HepG2 (cell line): ENCODE data around the gene NRBP1. TPM values are rescaled to one million over a fixed set of nuclear protein-coding genes. Genes with fewer than 3 reads are reported as not detected.

ENCODE experiments used
- CEBPB ChIP-seq: IDR thresholded peaks from 2 replicates; pipeline ENCODE4 v1.6.1; 2011; ENCODE audit warnings: low read depth, low read length, improper control_type of control experiment, borderline replicate concordance
- EP300 ChIP-seq, 3 experiments: sonication (generic) in 1 of 3; formaldehyde crosslinking in 1 of 3; IDR thresholded peaks; 2 replicates each; pipeline versions ENCODE4 v1.5.1 to v1.6.1; 2011 to 2020; ENCODE audit warnings: low read depth in 2 of 3, low read length in 2 of 3, borderline replicate concordance in 1 of 3, improper control_type of control experiment in 1 of 3, mild to moderate bottlenecking in 1 of 3, missing genetic modification reagents in 1 of 3, moderate library complexity in 1 of 3
- GLI4 ChIP-seq: sonication (generic); formaldehyde crosslinking; IDR thresholded peaks from 2 replicates; pipeline ENCODE4 v1.5.1; 2020; ENCODE audit warnings: missing genetic modification reagents, mild to moderate bottlenecking, moderate library complexity, borderline replicate concordance
- IKZF1 ChIP-seq: fragments of 450-650 bp; IDR thresholded peaks from 2 replicates; pipeline ENCODE4 v1.7.1; 2016
- MIER3 ChIP-seq: IDR thresholded peaks from 2 replicates; pipeline ENCODE4 v1.6.1; 2016; ENCODE audit warnings: missing compliant biosample characterization, borderline replicate concordance
- NFE2 ChIP-seq: sonication (generic); formaldehyde crosslinking; IDR thresholded peaks from 2 replicates; pipeline ENCODE4 v1.4.0; 2020; ENCODE audit warnings: missing genetic modification reagents
- SOX5 ChIP-seq: IDR thresholded peaks from 2 replicates; pipeline ENCODE4 v1.6.1; 2016; ENCODE audit warnings: borderline replicate concordance
- SPEN ChIP-seq: sonication (generic); formaldehyde crosslinking; IDR thresholded peaks from 2 replicates; pipeline ENCODE4 v1.5.1; 2020; ENCODE audit warnings: low read depth, mild to moderate bottlenecking, missing genetic modification reagents
- THAP11 ChIP-seq: IDR thresholded peaks from 2 replicates; pipeline ENCODE4 v1.6.1; 2016; ENCODE audit warnings: missing biosample characterization, missing genetic modification reagents
- ZNF180 ChIP-seq: sonication (generic); formaldehyde crosslinking; IDR thresholded peaks from 2 replicates; pipeline ENCODE4 v1.4.0; 2020; ENCODE audit warnings: low read depth, missing genetic modification reagents, borderline replicate concordance
- ZNF572 ChIP-seq: sonication (generic); formaldehyde crosslinking; IDR thresholded peaks from 2 replicates; pipeline ENCODE4 v1.5.1; 2020; ENCODE audit warnings: mild to moderate bottlenecking, missing genetic modification reagents
- ZNF652 ChIP-seq: IDR thresholded peaks from 2 replicates; pipeline ENCODE4 v1.6.1; 2016; ENCODE audit warnings: low read depth, borderline replicate concordance
- ZNF768 ChIP-seq: sonication (generic); formaldehyde crosslinking; IDR thresholded peaks from 2 replicates; pipeline ENCODE4 v1.4.0; 2020; ENCODE audit warnings: missing genetic modification reagents
- polyA plus RNA-seq, 8 experiments: library from polyadenylated mRNA; depleted of rRNA in 3 of 8; stranded (reverse) in 7 of 8; unstranded in 1 of 8; fragments of >200 nt; fragmentation: Illumina TruSeq in 4 of 8; extraction: Trizol in 4 of 8; gene quantifications; 2 replicates each; pipeline versions ENCODE4 v1.2.1 to v1.2.3, GENCODE V29; 2011 to 2016; ENCODE audit warnings: low read depth in 4 of 8, missing spikeins in 1 of 8, mixed read lengths in 1 of 8; ENCODE audit not compliant: insufficient read depth in 1 of 8
- total RNA-seq, 5 experiments: library from RNA; depleted of rRNA; stranded (reverse); fragments of >200 nt; fragmentation: Illumina TruSeq; extraction: Trizol; gene quantifications; 2 replicates each; pipeline ENCODE4 v1.2.3, GENCODE V29; 2016; ENCODE audit warnings: low read depth in 1 of 5
- TF ChIP-seq, protein P1 (sequence below): sonication (generic); formaldehyde crosslinking; IDR thresholded peaks from 2 replicates; pipeline ENCODE4 v1.9.0; 2021; ENCODE audit warnings: missing genetic modification reagents, mild to moderate bottlenecking, borderline replicate concordance
- TF ChIP-seq, protein P2 (sequence below): sonication (generic); formaldehyde crosslinking; conservative IDR thresholded peaks from 2 replicates; pipeline ENCODE4 v1.5.0; 2020; ENCODE audit warnings: missing genetic modification reagents
- TF ChIP-seq, protein P3 (sequence below): sonication (generic); formaldehyde crosslinking; IDR thresholded peaks from 2 replicates; pipeline ENCODE4 v1.4.0; 2020; ENCODE audit warnings: missing genetic modification reagents, mild to moderate bottlenecking, borderline replicate concordance
- TF ChIP-seq, protein P4 (sequence below): sonication (generic); formaldehyde crosslinking; IDR thresholded peaks from 2 replicates; pipeline ENCODE4 v1.5.0; 2020; ENCODE audit warnings: missing genetic modification reagents
- TF ChIP-seq, protein P5 (sequence below): sonication (generic); formaldehyde crosslinking; IDR thresholded peaks from 2 replicates; pipeline ENCODE4 v1.4.0; 2020; ENCODE audit warnings: missing genetic modification reagents, borderline replicate concordance
- TF ChIP-seq, protein P6 (sequence below): IDR thresholded peaks from 2 replicates; pipeline ENCODE4 v1.6.1; 2016; ENCODE audit warnings: control low read depth

NRBP1 gene
- total and polyA plus RNA-seq, 2 of the 13 experiments (the other 11 are each of a cell fraction or from before 2014, with no cell fraction given), result 165 to 240 TPM

DNA sequence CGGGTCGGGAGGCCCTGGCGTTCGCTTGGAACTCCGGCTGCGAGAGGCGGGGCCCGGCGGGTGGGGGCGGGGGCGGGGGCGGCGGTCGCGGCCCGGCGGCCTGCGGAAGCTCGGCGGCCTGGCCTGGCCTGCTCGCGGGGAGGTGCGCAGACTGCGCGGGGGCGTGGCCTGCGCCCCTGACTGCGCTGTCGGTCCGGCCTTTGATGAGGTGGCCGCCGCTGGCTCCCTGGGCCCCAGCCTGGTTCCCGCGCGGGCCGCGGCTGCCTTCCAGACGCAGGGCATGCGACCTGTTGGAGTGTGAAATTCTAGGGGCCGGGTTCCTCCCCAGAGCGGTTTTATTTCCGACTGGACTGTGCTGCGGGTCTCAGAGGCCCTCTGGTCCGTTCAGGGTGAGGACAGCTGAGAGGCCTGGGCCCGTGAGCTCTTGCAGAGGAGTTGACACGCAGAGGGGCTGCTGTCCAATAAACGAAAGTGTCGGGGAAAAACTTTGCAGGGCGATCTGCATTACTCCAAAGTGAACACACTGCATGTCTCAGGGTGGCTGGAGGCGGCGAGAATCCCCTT is 629 bp downstream of the NRBP1 start (continued):
- TF ChIP-seq GLI4 (CRISPR knock-in tag), result no peak
- TF ChIP-seq, protein P1, sequence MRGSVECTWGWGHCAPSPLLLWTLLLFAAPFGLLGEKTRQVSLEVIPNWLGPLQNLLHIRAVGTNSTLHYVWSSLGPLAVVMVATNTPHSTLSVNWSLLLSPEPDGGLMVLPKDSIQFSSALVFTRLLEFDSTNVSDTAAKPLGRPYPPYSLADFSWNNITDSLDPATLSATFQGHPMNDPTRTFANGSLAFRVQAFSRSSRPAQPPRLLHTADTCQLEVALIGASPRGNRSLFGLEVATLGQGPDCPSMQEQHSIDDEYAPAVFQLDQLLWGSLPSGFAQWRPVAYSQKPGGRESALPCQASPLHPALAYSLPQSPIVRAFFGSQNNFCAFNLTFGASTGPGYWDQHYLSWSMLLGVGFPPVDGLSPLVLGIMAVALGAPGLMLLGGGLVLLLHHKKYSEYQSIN (CRISPR knock-in tag), result no peak
- TF ChIP-seq, protein P2, sequence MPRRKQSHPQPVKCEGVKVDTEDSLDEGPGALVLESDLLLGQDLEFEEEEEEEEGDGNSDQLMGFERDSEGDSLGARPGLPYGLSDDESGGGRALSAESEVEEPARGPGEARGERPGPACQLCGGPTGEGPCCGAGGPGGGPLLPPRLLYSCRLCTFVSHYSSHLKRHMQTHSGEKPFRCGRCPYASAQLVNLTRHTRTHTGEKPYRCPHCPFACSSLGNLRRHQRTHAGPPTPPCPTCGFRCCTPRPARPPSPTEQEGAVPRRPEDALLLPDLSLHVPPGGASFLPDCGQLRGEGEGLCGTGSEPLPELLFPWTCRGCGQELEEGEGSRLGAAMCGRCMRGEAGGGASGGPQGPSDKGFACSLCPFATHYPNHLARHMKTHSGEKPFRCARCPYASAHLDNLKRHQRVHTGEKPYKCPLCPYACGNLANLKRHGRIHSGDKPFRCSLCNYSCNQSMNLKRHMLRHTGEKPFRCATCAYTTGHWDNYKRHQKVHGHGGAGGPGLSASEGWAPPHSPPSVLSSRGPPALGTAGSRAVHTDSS (CRISPR knock-in tag), result 0 out of 2 replicates have a peak, but pooled peaks have one; percentile 41
- TF ChIP-seq SPEN (CRISPR knock-in tag), result peak; percentile 91; the same call in 1 of the 2 replicates
- no peak for TF ChIP-seq ZNF768 (CRISPR knock-in tag)
- TF ChIP-seq IKZF1, result no peak
- TF ChIP-seq CEBPB, result no peak
- TF ChIP-seq, protein P3, sequence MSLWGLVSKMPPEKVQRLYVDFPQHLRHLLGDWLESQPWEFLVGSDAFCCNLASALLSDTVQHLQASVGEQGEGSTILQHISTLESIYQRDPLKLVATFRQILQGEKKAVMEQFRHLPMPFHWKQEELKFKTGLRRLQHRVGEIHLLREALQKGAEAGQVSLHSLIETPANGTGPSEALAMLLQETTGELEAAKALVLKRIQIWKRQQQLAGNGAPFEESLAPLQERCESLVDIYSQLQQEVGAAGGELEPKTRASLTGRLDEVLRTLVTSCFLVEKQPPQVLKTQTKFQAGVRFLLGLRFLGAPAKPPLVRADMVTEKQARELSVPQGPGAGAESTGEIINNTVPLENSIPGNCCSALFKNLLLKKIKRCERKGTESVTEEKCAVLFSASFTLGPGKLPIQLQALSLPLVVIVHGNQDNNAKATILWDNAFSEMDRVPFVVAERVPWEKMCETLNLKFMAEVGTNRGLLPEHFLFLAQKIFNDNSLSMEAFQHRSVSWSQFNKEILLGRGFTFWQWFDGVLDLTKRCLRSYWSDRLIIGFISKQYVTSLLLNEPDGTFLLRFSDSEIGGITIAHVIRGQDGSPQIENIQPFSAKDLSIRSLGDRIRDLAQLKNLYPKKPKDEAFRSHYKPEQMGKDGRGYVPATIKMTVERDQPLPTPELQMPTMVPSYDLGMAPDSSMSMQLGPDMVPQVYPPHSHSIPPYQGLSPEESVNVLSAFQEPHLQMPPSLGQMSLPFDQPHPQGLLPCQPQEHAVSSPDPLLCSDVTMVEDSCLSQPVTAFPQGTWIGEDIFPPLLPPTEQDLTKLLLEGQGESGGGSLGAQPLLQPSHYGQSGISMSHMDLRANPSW (CRISPR knock-in tag), result no peak
- TF ChIP-seq MIER3 (CRISPR knock-in tag), result no peak
- TF ChIP-seq, protein P4, sequence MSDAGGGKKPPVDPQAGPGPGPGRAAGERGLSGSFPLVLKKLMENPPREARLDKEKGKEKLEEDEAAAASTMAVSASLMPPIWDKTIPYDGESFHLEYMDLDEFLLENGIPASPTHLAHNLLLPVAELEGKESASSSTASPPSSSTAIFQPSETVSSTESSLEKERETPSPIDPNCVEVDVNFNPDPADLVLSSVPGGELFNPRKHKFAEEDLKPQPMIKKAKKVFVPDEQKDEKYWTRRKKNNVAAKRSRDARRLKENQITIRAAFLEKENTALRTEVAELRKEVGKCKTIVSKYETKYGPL (CRISPR knock-in tag), result no peak; the same call in 1 of the 2 replicates
- 0 out of 2 replicates have a peak, but pooled peaks have one; percentile 57 for TF ChIP-seq ZNF572 (CRISPR knock-in tag)
- peak in 1 of 2 experiments; percentile 20; a peak in 1 of 4 replicates for TF ChIP-seq EP300 (IDR thresholded peaks at IDR 0.05; ENCODE audit: low read depth in 2 of 2, low read length in 2 of 2)
- no peak for TF ChIP-seq EP300 (CRISPR knock-in tag; IDR thresholded peaks at IDR 0.05; ENCODE audit: borderline replicate concordance)
- TF ChIP-seq THAP11 (CRISPR knock-in tag), result no peak; the same call in 1 of the 2 replicates
- TF ChIP-seq ZNF652, result no peak
- TF ChIP-seq ZNF180 (CRISPR knock-in tag), result 0 out of 2 replicates have a peak, but pooled peaks have one; percentile 40
- no peak; the same call in 1 of the 2 replicates for TF ChIP-seq SOX5 (CRISPR knock-in tag)
- TF ChIP-seq, protein P5, sequence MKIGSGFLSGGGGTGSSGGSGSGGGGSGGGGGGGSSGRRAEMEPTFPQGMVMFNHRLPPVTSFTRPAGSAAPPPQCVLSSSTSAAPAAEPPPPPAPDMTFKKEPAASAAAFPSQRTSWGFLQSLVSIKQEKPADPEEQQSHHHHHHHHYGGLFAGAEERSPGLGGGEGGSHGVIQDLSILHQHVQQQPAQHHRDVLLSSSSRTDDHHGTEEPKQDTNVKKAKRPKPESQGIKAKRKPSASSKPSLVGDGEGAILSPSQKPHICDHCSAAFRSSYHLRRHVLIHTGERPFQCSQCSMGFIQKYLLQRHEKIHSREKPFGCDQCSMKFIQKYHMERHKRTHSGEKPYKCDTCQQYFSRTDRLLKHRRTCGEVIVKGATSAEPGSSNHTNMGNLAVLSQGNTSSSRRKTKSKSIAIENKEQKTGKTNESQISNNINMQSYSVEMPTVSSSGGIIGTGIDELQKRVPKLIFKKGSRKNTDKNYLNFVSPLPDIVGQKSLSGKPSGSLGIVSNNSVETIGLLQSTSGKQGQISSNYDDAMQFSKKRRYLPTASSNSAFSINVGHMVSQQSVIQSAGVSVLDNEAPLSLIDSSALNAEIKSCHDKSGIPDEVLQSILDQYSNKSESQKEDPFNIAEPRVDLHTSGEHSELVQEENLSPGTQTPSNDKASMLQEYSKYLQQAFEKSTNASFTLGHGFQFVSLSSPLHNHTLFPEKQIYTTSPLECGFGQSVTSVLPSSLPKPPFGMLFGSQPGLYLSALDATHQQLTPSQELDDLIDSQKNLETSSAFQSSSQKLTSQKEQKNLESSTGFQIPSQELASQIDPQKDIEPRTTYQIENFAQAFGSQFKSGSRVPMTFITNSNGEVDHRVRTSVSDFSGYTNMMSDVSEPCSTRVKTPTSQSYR (CRISPR knock-in tag), result no peak
- no peak for TF ChIP-seq NFE2 (CRISPR knock-in tag)
- TF ChIP-seq, protein P6, sequence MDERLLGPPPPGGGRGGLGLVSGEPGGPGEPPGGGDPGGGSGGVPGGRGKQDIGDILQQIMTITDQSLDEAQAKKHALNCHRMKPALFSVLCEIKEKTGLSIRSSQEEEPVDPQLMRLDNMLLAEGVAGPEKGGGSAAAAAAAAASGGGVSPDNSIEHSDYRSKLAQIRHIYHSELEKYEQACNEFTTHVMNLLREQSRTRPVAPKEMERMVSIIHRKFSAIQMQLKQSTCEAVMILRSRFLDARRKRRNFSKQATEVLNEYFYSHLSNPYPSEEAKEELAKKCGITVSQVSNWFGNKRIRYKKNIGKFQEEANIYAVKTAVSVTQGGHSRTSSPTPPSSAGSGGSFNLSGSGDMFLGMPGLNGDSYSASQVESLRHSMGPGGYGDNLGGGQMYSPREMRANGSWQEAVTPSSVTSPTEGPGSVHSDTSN (CRISPR knock-in tag), result no peak
